RWPE2 (cell line): ENCODE results near the gene NEK6.
A peak's percentile ranks its signal among the peaks of the same experiment; 100 is the strongest.

Experiments
- ATAC-seq: fragments of 200-7000 bp; cut with Tn5 transposase; 3 replicates; pipeline ENCODE4 v1.9.1; 2021; ENCODE audit warnings: low read depth
- DNase-seq: peaks from one replicate; pipeline ENCODE4 v3.0.0-alpha.2; 2020; ENCODE audit warnings: low spot score
- H3K27ac ChIP-seq: fragments of 450-650 bp; 2 replicates; pipeline ENCODE4 v1.5.1; 2017; ENCODE audit warnings: mild to moderate bottlenecking; ENCODE audit not compliant: poor library complexity, severe bottlenecking
- H3K27me3 ChIP-seq: fragments of 250-450 bp; sonication (Bioruptor Pico); 2 replicates; pipeline ENCODE4 v1.5.1; 2021; ENCODE audit warnings: mild to moderate bottlenecking, moderate library complexity; ENCODE audit not compliant: insufficient read depth, poor library complexity, severe bottlenecking
- H3K36me3 ChIP-seq: fragments of 250-450 bp; sonication (Bioruptor Pico); 2 replicates; pipeline ENCODE4 v1.5.1; 2020; ENCODE audit warnings: low read depth, mild to moderate bottlenecking, moderate library complexity
- H3K4me1 ChIP-seq: fragments of 250-450 bp; sonication (Bioruptor Pico); 2 replicates; pipeline ENCODE4 v1.5.1; 2021; ENCODE audit warnings: mild to moderate bottlenecking, moderate library complexity; ENCODE audit not compliant: insufficient read depth, poor library complexity, severe bottlenecking
- H3K4me3 ChIP-seq: fragments of 250-450 bp; sonication (Bioruptor Pico); 2 replicates; pipeline ENCODE4 v1.5.1; 2021; ENCODE audit warnings: mild to moderate bottlenecking, moderate library complexity; ENCODE audit not compliant: severe bottlenecking
- H3K9me3 ChIP-seq: fragments of 250-450 bp; sonication (Bioruptor Pico); 2 replicates; pipeline ENCODE4 v1.5.1; 2021; ENCODE audit warnings: mild to moderate bottlenecking, moderate library complexity; ENCODE audit not compliant: severe bottlenecking
- CTCF ChIP-seq: fragments of 450-650 bp; IDR thresholded peaks from one replicate; pipeline ENCODE4 v1.5.1; 2017; ENCODE audit warnings: mild to moderate bottlenecking, moderate library complexity; ENCODE audit not compliant: poor library complexity, severe bottlenecking

NEK6 gene

DNA sequence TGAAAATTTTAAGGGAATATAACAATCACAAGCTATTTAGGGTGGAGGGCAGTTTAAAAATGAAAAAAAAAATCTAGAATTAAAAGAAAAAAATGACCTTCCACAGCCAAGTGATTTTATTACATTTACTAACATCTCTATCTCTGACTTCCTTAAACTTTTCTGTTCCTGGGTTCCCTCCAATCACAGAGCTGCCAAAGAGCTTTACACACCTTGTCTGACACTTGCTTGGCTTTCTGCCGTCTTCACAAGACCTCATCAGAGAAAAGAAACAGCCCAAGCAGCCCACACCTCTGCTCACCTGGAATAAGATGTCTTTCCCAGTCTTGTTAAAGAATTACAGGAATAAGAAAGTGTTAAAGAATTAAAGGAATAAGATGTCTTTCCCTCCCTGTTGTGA, 118.6 kb downstream of the NEK6 start:
- DNase-seq (no peak), ATAC-seq (no peak)
- Histone ChIP-seq H3K27me3 (no peaks in the 10 kb centered on the region), H3K9me3 (no peaks in the 10 kb centered on the region), H3K4me3 (no peak overlapping the region), H3K36me3 (peaks cover 41% of the 10 kb centered on the region), H3K27ac (no peak overlapping the region), H3K4me1 (peaks cover 8% of the 10 kb centered on the region)
- TF ChIP-seq CTCF = no peak

- peaks cover 47% of the 10 kb centered on the region for H3K36me3 ChIP-seq
- H3K27ac ChIP-seq = no peak overlapping the region
- TF ChIP-seq CTCF = no peak
- H3K27me3 ChIP-seq = no peaks in the 10 kb centered on the region
- DNase-seq (no peak), ATAC-seq (no peak)
- no peak overlapping the region for H3K4me3 ChIP-seq
- H3K9me3 ChIP-seq = no peaks in the 10 kb centered on the region
- H3K4me1 ChIP-seq = no peaks in the 10 kb centered on the region
Measured at GRCh38 chr9:124377551-124378406, 120.0 kb downstream of the NEK6 start.

DNA sequence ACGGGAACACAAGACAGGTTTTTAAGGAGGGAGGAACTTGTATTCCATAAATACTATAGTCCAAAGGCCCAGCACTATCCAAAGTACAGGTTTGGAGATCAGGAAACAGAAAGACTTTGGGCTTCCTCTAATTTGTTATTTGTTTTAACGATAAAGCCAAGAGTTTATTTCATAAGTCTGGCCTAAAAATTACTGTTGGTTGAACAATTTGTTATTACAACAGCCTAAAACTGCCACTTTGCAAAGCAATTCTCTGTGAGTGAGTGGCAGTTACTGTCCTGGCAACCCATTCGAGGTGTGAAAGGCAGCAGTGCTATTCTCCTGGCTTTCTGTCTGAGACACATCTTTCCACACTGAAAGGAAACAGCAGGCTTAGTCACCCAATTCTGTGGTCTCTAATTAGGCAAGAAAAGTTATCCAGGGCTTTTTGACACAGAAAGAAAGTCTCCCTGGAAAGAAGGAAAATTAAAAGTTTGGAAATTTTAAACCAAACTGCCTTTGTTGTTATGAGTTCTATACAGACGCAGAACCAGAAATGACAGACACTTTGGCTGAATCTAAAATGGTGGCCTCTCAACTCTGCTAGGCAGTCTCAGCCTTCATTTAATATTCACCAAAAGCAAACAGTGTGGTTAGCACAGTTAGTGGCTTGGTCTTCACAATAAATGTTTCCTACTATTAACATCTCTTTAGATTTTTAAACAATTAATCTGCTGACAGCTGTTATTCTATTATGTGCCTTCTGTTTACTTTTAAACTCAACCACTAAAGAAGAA, 123.6 kb downstream of the NEK6 start:
- no peak overlapping the region for H3K27ac ChIP-seq

GRCh38 chr9:124384210-124384609, 126.5 kb downstream of the NEK6 start:
- no peak for DNase-seq
- Histone ChIP-seq H3K27ac (no peak overlapping the region), H3K4me3 (no peak overlapping the region), H3K9me3 (no peaks in the 10 kb centered on the region), H3K4me1 (peaks cover 3% of the 10 kb centered on the region), H3K27me3 (no peaks in the 10 kb centered on the region), H3K36me3 (peaks cover 49% of the 10 kb centered on the region)
- TF ChIP-seq CTCF = no peak
- no peak for ATAC-seq

More for the DNA sequence above, 123.6 kb downstream of the NEK6 start:
- peaks cover 49% of the 10 kb centered on the region for H3K36me3 ChIP-seq
- no peak for DNase-seq
- no peaks in the 10 kb centered on the region for H3K9me3 ChIP-seq
- no peak overlapping the region for H3K4me3 ChIP-seq
- no peaks in the 10 kb centered on the region for H3K27me3 ChIP-seq
- no peaks in the 10 kb centered on the region for H3K4me1 ChIP-seq
- peak; percentile 66; the same call in 2 of the 3 replicates for ATAC-seq
- no peak for TF ChIP-seq CTCF
